Cardiac muscle cell (in vitro differentiated cells and primary cell): ENCODE results near the gene CCR6. TPM values are rescaled to one million over a fixed set of nuclear protein-coding genes. Genes with fewer than 3 reads are reported as not detected.

Source experiments
- DNase-seq, 2 donors: peaks; one replicate each; pipeline versions ENCODE4 v3.0.0 to v3.0.0-alpha.2; 2010 to 2017; ENCODE audit warnings: low read depth in 1 of 2, low spot score in 1 of 2
- H3K27ac ChIP-seq: fragments of 200-600 bp; sonication (generic); 2 replicates; pipeline ENCODE4 v1.5.1; 2016
- H3K27me3 ChIP-seq: fragments of 200-600 bp; sonication (generic); 2 replicates; pipeline ENCODE4 v1.6.0; 2016; ENCODE audit warnings: control low read depth
- H3K36me3 ChIP-seq: fragments of 200-600 bp; sonication (generic); 2 replicates; pipeline ENCODE4 v1.5.1; 2016; ENCODE audit warnings: control low read depth
- H3K4me1 ChIP-seq: fragments of 200-600 bp; sonication (generic); 2 replicates; pipeline ENCODE4 v1.8.1; 2017; ENCODE audit warnings: low read depth, mild to moderate bottlenecking, mixed run types
- H3K4me3 ChIP-seq: fragments of 200-600 bp; sonication (generic); 2 replicates; pipeline ENCODE4 v1.5.1; 2016; ENCODE audit warnings: mild to moderate bottlenecking
- H3K9me3 ChIP-seq: fragments of 200-600 bp; sonication (generic); 2 replicates; pipeline ENCODE4 v1.5.1; 2017; ENCODE audit warnings: low read depth, mild to moderate bottlenecking, control low read depth
- polyA plus RNA-seq: library from polyadenylated mRNA; unstranded; fragments of >200 nt; fragmentation: Nextera tagmentation; extraction: Ambion mirVana; gene quantifications from 2 replicates; pipeline ENCODE4 v1.2.1, GENCODE V29; 2016
- total RNA-seq: library from RNA; depleted of rRNA; stranded (reverse); fragments of >200 nt; gene quantifications from 2 replicates; pipeline ENCODE4 v1.2.3, GENCODE V29; 2016
- TF ChIP-seq, protein P1 (sequence below): IDR thresholded peaks from 2 replicates; pipeline ENCODE4 v1.5.1; 2012; ENCODE audit warnings: low read depth, mild to moderate bottlenecking, low read length

Gene CCR6
- total and polyA plus RNA-seq, 2 experiments from 2014 or later, result not detected

DNA sequence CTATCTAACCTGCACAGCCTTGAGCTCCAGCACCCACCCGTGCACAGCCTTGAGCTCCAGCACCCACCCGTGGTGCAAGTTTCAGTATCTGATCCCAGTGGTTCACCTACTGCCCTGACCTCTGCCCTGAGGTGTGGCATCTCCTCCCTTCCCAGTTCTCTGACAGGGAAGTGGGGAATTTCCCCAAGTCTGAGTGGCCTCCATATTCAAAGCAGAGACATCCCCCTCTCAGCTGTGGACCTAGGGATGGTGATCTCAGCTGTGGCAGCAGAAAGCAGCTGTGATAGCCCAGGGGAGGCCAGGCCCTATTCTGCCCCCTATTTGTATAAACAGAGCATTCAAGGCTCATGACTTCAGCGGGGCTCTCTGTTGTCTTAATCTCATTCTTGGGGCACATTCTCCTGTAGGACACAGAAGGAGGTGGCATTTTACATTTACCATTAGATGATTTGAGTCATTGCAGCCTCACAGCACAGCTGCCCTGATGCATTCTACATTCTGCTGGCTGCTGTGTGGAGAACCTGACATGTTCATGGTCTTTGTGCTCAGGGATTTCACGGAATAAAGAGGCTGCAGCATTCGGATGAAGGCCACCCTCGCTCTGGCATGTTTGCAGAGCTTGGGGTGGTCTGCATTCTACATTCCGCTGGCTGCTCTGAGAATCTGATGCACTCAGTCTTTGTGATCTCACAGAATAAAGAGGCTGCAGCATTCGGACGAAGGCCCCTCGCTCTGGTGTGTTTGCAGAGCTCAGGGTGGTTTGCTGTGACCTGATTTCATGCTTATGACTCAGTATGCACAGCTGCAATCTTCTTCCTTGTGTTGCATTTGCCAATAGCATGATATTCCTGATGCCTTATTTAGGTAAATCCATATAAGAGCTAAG is 17.9 kb downstream of the CCR6 start:
- Histone ChIP-seq H3K4me3 (no peak overlapping the region), H3K27ac (no peak overlapping the region), H3K27me3 (peaks cover 88% of the 10 kb centered on the region), H3K36me3 (no peaks in the 10 kb centered on the region), H3K9me3 (peaks cover 4% of the 10 kb centered on the region), H3K4me1 (no peaks in the 10 kb centered on the region)
- TF ChIP-seq, protein P1, sequence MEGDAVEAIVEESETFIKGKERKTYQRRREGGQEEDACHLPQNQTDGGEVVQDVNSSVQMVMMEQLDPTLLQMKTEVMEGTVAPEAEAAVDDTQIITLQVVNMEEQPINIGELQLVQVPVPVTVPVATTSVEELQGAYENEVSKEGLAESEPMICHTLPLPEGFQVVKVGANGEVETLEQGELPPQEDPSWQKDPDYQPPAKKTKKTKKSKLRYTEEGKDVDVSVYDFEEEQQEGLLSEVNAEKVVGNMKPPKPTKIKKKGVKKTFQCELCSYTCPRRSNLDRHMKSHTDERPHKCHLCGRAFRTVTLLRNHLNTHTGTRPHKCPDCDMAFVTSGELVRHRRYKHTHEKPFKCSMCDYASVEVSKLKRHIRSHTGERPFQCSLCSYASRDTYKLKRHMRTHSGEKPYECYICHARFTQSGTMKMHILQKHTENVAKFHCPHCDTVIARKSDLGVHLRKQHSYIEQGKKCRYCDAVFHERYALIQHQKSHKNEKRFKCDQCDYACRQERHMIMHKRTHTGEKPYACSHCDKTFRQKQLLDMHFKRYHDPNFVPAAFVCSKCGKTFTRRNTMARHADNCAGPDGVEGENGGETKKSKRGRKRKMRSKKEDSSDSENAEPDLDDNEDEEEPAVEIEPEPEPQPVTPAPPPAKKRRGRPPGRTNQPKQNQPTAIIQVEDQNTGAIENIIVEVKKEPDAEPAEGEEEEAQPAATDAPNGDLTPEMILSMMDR, result no peak
- no peak for DNase-seq

DNA sequence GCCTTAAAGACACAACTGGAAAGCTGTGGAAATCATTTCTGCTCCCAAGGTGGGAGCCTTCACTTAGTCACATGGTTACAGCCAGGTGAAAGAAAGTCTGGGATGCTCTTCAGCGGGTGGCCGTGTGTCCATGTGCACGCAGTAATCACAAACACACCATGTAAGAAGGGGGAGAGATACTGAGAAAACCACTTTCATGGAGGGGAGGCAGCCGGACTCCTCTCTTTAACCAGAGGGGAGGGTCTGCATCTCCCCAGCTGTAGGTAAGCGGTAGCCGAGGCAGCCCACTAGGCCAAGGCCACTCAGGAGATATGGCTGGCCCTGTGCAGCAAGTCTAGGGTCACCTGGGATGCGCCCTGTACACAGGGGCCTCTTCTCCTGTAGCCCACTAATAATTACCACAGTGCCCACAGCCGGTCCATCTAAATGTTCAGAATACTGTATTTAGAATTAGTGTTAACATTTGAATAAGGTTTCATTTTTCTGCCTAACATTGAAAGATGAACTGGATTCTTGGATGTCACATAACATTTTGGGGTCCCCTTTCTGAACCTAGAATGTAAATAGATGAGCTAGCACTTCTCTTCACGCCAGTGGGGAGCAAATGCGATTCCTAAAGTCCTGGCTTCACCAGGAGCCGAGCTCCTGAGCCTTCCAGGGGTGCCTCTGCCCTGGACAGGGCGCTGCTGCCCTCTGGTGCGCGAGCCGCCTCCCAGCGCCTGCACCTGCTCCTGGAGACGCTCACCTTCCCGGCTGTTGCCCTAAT is 19.0 kb downstream of the CCR6 start:
- DNase-seq, result peak; percentile 47 to 70
- TF ChIP-seq, protein P1, result peak; percentile 82
- no peaks in the 10 kb centered on the region for H3K36me3 ChIP-seq

DNA sequence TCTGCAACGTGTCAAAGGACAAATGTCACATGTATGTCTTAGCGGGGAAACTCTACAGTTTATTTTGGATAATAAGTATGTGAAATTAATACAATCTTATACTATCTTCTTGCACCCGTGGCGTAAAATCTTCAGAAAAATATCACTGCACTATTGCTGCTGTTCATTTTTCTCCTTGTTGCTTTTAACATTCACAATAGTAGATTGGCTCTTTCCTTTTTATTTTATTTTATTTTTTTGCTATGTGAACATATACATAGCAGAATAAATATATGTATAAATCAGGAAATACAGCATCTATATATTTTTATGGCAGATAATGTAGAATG is 19.5 kb downstream of the CCR6 start:
- no peak overlapping the region for H3K27ac ChIP-seq
- H3K36me3 ChIP-seq, result no peaks in the 10 kb centered on the region
- peaks cover 4% of the 10 kb centered on the region for H3K9me3 ChIP-seq
- no peak overlapping the region for H3K4me3 ChIP-seq
- TF ChIP-seq, protein P1, result no peak
- DNase-seq, result no peak
- H3K27me3 ChIP-seq, result peaks cover 88% of the 10 kb centered on the region
- H3K4me1 ChIP-seq, result peaks cover 6% of the 10 kb centered on the region

More for the DNA sequence above, 19.0 kb downstream of the CCR6 start:
- no peak overlapping the region for H3K27ac ChIP-seq
- no peak overlapping the region for H3K4me3 ChIP-seq
- peaks cover 4% of the 10 kb centered on the region for H3K4me1 ChIP-seq
- peaks cover 88% of the 10 kb centered on the region for H3K27me3 ChIP-seq
- peaks cover 4% of the 10 kb centered on the region for H3K9me3 ChIP-seq

DNA sequence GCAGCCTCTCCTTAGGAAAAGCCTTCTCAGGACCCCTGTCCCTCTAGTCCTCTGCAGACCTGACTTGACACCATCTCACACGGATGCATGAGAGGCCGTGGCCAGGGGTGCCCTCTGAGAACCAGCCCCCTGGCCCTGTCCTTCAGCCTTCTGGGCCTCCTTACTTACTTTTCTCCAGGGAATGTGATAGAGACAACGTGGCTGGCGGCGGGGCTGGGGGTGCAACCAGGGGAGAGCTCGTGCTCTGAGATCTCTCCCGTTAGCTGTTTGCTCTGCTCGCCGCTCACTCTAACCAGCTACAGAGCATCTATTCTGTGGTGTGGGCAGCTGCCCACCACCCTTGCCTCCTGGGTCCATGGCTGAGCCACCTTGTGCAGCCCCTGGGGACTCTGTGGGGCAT is 20.1 kb downstream of the CCR6 start:
- peaks cover 95% of the 10 kb centered on the region for H3K27me3 ChIP-seq
- no peak overlapping the region for H3K4me3 ChIP-seq
- TF ChIP-seq, protein P1, result no peak
- no peak overlapping the region for H3K27ac ChIP-seq
- no peak for DNase-seq
- peaks cover 6% of the 10 kb centered on the region for H3K4me1 ChIP-seq
- peaks cover 4% of the 10 kb centered on the region for H3K9me3 ChIP-seq
- H3K36me3 ChIP-seq, result no peaks in the 10 kb centered on the region

DNA sequence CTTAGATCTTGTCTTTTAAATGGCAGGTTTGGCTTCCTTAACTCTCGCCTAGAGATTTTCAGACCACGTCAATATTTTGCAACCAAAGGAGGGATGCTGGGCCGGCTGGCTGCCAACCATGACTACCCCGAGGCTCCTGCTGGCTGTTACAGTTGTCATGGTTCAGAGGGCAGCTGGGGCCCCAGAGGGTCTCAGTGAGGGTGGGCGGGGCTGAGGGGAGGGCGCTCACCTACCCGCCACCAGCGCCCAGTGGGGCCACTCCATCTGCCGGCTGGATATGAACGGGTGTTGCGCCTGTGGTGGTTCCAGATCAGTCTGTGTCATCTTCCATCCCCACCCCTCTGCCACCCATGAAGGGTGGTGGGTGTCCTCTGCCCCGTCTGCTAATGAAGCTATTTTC is 22.6 kb downstream of the CCR6 start:
- DNase-seq, result no peak
- H3K9me3 ChIP-seq, result peaks cover 4% of the 10 kb centered on the region
- no peaks in the 10 kb centered on the region for H3K36me3 ChIP-seq
- TF ChIP-seq, protein P1, result no peak
- H3K27ac ChIP-seq, result no peak overlapping the region
- H3K4me3 ChIP-seq, result no peak overlapping the region
- peaks cover 93% of the 10 kb centered on the region for H3K27me3 ChIP-seq
- H3K4me1 ChIP-seq, result peaks cover 6% of the 10 kb centered on the region
